HepG2 (cell line): ENCODE measurements around the gene CACNB4. TPM values are rescaled to one million over a fixed set of nuclear protein-coding genes. Genes with fewer than 3 reads are reported as not detected.
A peak's percentile ranks its signal among the peaks of the same experiment; 100 is the strongest.
"Not testable (repeated sequence)": the region's sequence is repeated elsewhere in the genome, so short reads cannot be mapped to it uniquely, and the experiment has no call there.

Experiments
- ATAC-seq: fragments of 200-7000 bp; cut with Tn5 transposase; 3 replicates; pipeline ENCODE4 v1.9.1; 2020; ENCODE audit warnings: mild to moderate bottlenecking, moderate library complexity
- BruUV-seq: library from RNA; stranded (reverse); fragments of 400-500 nt; replicated peaks from 2 replicates; lab custom pipeline; 2021; lab: Mats Ljungman, UMichigan
- CTCF ChIA-PET: fragments of 300-600 bp; formaldehyde crosslinking; extraction: SDS; loops from one replicate; lab custom pipeline; 2021; ENCODE audit warnings: low total read pairs, inconsistent platforms, low intra/inter-chr PET ratio; lab: Yijun Ruan, JAX
- POLR2A ChIA-PET: fragments of 350-600 bp; sonication (Branson Sonifier 250); formaldehyde crosslinking; loops from one replicate; lab custom pipeline; 2020; ENCODE audit warnings: antibody characterized with exemption, inconsistent platforms; lab: Yijun Ruan, JAX
- DNase-seq: peaks from one replicate; pipeline ENCODE4 v3.0.0-alpha.2; 2015; ENCODE audit warnings: low spot score
- FAIRE-seq: peaks from 3 replicates; lab custom pipeline; 2011; peaks lifted over from hg19 to GRCh38; lab: Jason Lieb, UNC
- H2AFZ ChIP-seq: one replicate; pipeline ENCODE4 v1.6.1; 2011; ENCODE audit warnings: low read length, inconsistent platforms
- H3K27ac ChIP-seq: fragments of 300-600 bp; 3 replicates; pipeline ENCODE4 v1.8.0; 2011; ENCODE audit warnings: mixed run types, mild to moderate bottlenecking, mixed read lengths, low read length, inconsistent platforms; ENCODE audit not compliant: insufficient read depth; ENCODE audit errors: extremely low read length
- H3K27me3 ChIP-seq, 2 experiments: fragments of 200-600 bp in 1 of 2; 2 replicates in 1 of 2; 3 replicates in 1 of 2; pipeline versions ENCODE4 v1.6.0 to v1.8.0; 2011; ENCODE audit warnings: low read length in 2 of 2, mild to moderate bottlenecking in 2 of 2, moderate library complexity in 2 of 2, inconsistent platforms in 1 of 2; ENCODE audit not compliant: insufficient read depth in 2 of 2, control insufficient read depth in 1 of 2
- H3K36me3 ChIP-seq, 2 experiments: fragments of 200-600 bp in 1 of 2; replicated peaks in 1 of 2; 2 replicates in 1 of 2; 3 replicates in 1 of 2; pipeline versions ENCODE4 v1.5.1 to v1.8.0; 2011; ENCODE audit warnings: low read length in 2 of 2, inconsistent platforms in 1 of 2; ENCODE audit not compliant: insufficient read depth in 2 of 2, control insufficient read depth in 1 of 2
- H3K4me1 ChIP-seq: 2 replicates; pipeline ENCODE4 v1.5.1; 2012; ENCODE audit warnings: low read length, inconsistent platforms; ENCODE audit not compliant: insufficient read depth
- H3K4me2 ChIP-seq: 2 replicates; pipeline ENCODE4 v1.6.0; 2011; ENCODE audit warnings: low read depth, low read length, inconsistent platforms
- H3K4me3 ChIP-seq, 3 experiments: fragments of 200-600 bp in 1 of 3; sonication (generic), shearing (Covaris generic) in 1 of 3; replicated peaks in 1 of 3; 2 replicates each; pipeline ENCODE4 v1.5.1; 2011 to 2016; ENCODE audit warnings: low read length in 3 of 3, inconsistent platforms in 2 of 3, low read depth in 2 of 3, mild to moderate bottlenecking in 2 of 3, control low read depth in 1 of 3, mixed read lengths in 1 of 3; ENCODE audit not compliant: insufficient read depth in 1 of 3
- H3K79me2 ChIP-seq: one replicate; pipeline ENCODE4 v1.6.1; 2011; ENCODE audit warnings: low read length, inconsistent platforms; ENCODE audit not compliant: insufficient read depth
- H3K9ac ChIP-seq: 2 replicates; pipeline ENCODE4 v1.6.0; 2011; ENCODE audit warnings: mild to moderate bottlenecking, low read depth, low read length, inconsistent platforms; ENCODE audit not compliant: insufficient read depth
- H3K9me3 ChIP-seq: 2 replicates; pipeline ENCODE4 v1.5.1; 2012; ENCODE audit warnings: mild to moderate bottlenecking, low read length
- H4K20me1 ChIP-seq: 2 replicates; pipeline ENCODE4 v1.6.0; 2011; ENCODE audit warnings: inconsistent platforms, mild to moderate bottlenecking, low read length, moderate library complexity; ENCODE audit not compliant: insufficient read depth
- CBFB ChIP-seq: sonication (generic); formaldehyde crosslinking; IDR thresholded peaks from 2 replicates; pipeline ENCODE4 v1.4.0; 2020; ENCODE audit warnings: missing genetic modification reagents
- NPAS2 ChIP-seq: sonication (generic); formaldehyde crosslinking; IDR thresholded peaks from 2 replicates; pipeline ENCODE4 v1.8.0; 2022; ENCODE audit warnings: mild to moderate bottlenecking, missing genetic modification reagents, borderline replicate concordance
- SRSF1 ChIP-seq: fragments of 200-400 bp; formaldehyde crosslinking; optimal IDR thresholded peaks from 2 replicates; pipeline ENCODE3; 2017; ENCODE audit warnings: mild to moderate bottlenecking, low read depth, low read length, moderate library complexity
- ZNF563 ChIP-seq: sonication (generic); formaldehyde crosslinking; IDR thresholded peaks from 2 replicates; pipeline ENCODE4 v1.8.0; 2022; ENCODE audit warnings: mild to moderate bottlenecking, moderate library complexity, missing genetic modification reagents
- WGBS: methylation state at CpG from one replicate; pipeline ENCODE4 v1.1.6; 2017; ENCODE audit warnings: low lambda C conversion rate; 5-methylcytosine and 5-hydroxymethylcytosine counted together
- in situ Hi-C: cut with HindIII; loops from 2 replicates; pipeline ENCODE4 v1.10.0; 2017; ENCODE audit warnings: low pct_unique_long_range_greater_than_20kb; ENCODE audit not compliant: extremely low pct_ligation_motif_present
- intact Hi-C: fragments of 100-400 bp; cut with micrococcal nuclease; formaldehyde crosslinking; loops from one replicate; pipeline ENCODE4 v1.10.0; 2022; ENCODE audit not compliant: unreplicated experiment
- polyA plus RNA-seq, 8 experiments: library from polyadenylated mRNA; depleted of rRNA in 3 of 8; stranded (reverse) in 7 of 8; unstranded in 1 of 8; fragments of >200 nt; fragmentation: Illumina TruSeq in 4 of 8; extraction: Trizol in 4 of 8; gene quantifications; 2 replicates each; pipeline versions ENCODE4 v1.2.1 to v1.2.3, GENCODE V29; 2011 to 2016; ENCODE audit warnings: low read depth in 4 of 8, missing spikeins in 1 of 8, mixed read lengths in 1 of 8; ENCODE audit not compliant: insufficient read depth in 1 of 8
- total RNA-seq, 5 experiments: library from RNA; depleted of rRNA; stranded (reverse); fragments of >200 nt; fragmentation: Illumina TruSeq; extraction: Trizol; gene quantifications; 2 replicates each; pipeline ENCODE4 v1.2.3, GENCODE V29; 2016; ENCODE audit warnings: low read depth in 1 of 5
- TF ChIP-seq, protein P1 (sequence below): sonication (generic); formaldehyde crosslinking; IDR thresholded peaks from 2 replicates; pipeline ENCODE4 v1.8.1; 2023; ENCODE audit warnings: mild to moderate bottlenecking, missing genetic modification reagents
- TF ChIP-seq, protein P2 (sequence below): sonication (generic); formaldehyde crosslinking; IDR thresholded peaks from 2 replicates; pipeline ENCODE4 v1.4.0; 2020; ENCODE audit warnings: mild to moderate bottlenecking, missing genetic modification reagents

Gene CACNB4
- total and polyA plus RNA-seq, 2 of the 13 experiments (the other 11 are each of a cell fraction or from before 2014, with no cell fraction given): 5.1 to 14.3 TPM

DNA sequence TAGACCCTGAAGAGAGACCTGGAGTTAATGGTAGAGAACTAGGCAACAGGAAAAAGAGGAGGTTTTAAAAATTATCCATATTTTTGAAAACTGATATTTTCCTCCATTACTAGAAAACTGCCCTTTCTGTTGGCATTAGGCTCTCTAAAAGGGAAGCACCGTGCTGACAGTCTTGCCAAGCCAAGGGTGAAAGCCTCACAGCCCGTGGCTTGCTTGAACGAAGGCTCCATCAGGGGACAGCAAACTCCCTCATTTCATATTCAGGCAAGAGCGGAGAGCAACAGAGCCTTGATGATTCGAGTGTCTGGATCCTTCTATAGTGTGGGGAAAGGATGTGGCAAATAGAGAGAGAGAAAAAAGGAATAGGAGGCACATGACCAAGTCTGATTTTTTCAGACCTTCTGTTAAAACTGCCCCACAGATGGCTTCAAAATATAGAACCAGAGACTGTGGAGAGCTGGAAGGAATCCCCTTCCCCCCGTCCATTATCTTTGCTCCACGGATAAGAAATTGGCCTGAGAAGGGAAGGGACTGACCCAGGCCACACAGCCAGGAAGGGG, 67.0 kb downstream of the CACNB4 start:
- Histone ChIP-seq H3K79me2 (no peaks in the 10 kb centered on the region), H3K36me3 (no peaks in the 10 kb centered on the region), H2AFZ (no peak overlapping the region), H3K9me3 (no peaks in the 10 kb centered on the region), H4K20me1 (no peaks in the 10 kb centered on the region), H3K4me1 (no peaks in the 10 kb centered on the region), H3K9ac (no peak overlapping the region)
- 26% methylated on average over 7 of the region's 7 CpGs for WGBS
- no TSS peak for BruUV-seq
- ATAC-seq: peak; percentile 40; the same call in 1 of the 3 replicates
- intact Hi-C loops: loop anchor here (10.0 kb wide), 1 partner anchor 1253 kb away; no protein-coding TSS in a partner anchor
- TF ChIP-seq, protein P1, sequence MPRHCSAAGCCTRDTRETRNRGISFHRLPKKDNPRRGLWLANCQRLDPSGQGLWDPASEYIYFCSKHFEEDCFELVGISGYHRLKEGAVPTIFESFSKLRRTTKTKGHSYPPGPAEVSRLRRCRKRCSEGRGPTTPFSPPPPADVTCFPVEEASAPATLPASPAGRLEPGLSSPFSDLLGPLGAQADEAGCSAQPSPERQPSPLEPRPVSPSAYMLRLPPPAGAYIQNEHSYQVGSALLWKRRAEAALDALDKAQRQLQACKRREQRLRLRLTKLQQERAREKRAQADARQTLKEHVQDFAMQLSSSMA (CRISPR knock-in tag): no peak
- no peak for TF ChIP-seq ZNF563 (CRISPR knock-in tag)
- no peak for TF ChIP-seq CBFB
- TF ChIP-seq, protein P2, sequence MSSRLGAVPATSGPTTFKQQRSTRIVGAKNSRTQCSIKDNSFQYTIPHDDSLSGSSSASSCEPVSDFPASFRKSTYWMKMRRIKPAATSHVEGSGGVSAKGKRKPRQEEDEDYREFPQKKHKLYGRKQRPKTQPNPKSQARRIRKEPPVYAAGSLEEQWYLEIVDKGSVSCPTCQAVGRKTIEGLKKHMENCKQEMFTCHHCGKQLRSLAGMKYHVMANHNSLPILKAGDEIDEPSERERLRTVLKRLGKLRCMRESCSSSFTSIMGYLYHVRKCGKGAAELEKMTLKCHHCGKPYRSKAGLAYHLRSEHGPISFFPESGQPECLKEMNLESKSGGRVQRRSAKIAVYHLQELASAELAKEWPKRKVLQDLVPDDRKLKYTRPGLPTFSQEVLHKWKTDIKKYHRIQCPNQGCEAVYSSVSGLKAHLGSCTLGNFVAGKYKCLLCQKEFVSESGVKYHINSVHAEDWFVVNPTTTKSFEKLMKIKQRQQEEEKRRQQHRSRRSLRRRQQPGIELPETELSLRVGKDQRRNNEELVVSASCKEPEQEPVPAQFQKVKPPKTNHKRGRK (CRISPR knock-in tag): no peak
- TF ChIP-seq SRSF1: no peak
- no peak for TF ChIP-seq NPAS2 (CRISPR knock-in tag)
- TF ChIP-seq, all 625 proteins: peak for 0
- ChIA-PET POLR2A (no interaction called here), CTCF (no interaction called here)
- peaks cover 2 to 27% of the 10 kb centered on the region in 2 experiments; a peak in 2 of 5 replicates for H3K27me3 ChIP-seq
- in situ Hi-C loops: loop anchor here (10.0 to 25.0 kb wide), 3 partner anchors 143 to 1455 kb away; partner anchors contain the start of genes RPRM and STAM2
- FAIRE-seq: peak; percentile 8
- H3K4me3 ChIP-seq: no peak overlapping the region
- no peak overlapping the region for H3K4me2 ChIP-seq
- DNase-seq: no peak
- H3K27ac ChIP-seq: no peak overlapping the region

DNA sequence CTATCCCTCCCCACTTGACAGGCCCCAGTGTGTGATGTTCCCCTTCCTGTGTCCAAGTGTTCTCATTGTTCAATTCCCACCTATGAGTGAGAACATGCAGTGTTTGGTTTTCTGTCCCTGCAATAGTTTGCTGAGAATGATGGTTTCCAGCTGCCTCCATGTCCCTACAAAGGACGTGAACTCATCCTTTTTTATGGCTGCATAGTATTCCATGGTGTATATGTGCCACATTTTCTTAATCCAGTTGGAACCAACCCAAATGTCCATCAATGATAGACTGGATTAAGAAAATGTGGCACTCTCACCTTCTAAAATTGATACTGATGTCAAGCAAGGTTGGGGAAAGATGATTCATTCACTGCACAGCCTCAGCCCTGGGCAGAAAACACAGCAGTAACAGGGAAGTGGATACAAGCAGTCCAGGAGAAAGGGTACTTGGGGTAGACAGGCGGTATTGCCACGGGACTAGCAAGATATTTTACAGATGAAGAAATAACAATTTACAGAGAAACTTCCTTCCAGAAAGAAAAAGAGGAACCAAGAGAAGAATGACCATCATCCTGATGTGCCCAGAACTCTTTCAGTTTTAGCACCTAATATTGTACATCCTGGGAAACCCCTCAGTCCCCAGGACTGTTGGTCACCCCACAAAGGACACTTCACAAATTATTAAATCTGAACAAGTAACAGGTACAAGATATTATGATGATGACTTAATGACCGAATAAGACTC, 68.1 kb downstream of the CACNB4 start:
- POLR2A ChIA-PET, DNase-seq, H3K79me2 ChIP-seq, H3K9me3 ChIP-seq, H3K4me2 ChIP-seq, H3K4me3 ChIP-seq, H4K20me1 ChIP-seq, FAIRE-seq, ATAC-seq, BruUV-seq, H2AFZ ChIP-seq, H3K27ac ChIP-seq, CTCF ChIA-PET, H3K9ac ChIP-seq, H3K36me3 ChIP-seq: not testable (repeated sequence)
- Histone ChIP-seq H3K27me3 (peaks cover 2 to 27% of the 10 kb centered on the region in 2 experiments; a peak in 2 of 5 replicates), H3K4me1 (peaks cover 10% of the 10 kb centered on the region; the same call in 1 of the 2 replicates)
- in situ Hi-C loops: loop anchor here (10.0 to 25.0 kb wide), 3 partner anchors 144 to 1457 kb away; partner anchors contain the start of genes RPRM and STAM2
- intact Hi-C loops: loop anchor here (10.0 kb wide), 1 partner anchor 1254 kb away; no protein-coding TSS in a partner anchor
- 27% methylated on average over 4 of the region's 4 CpGs for WGBS
